Measurements from ENCODE around the gene TAGLN.
"Not testable (repeated sequence)": the region's sequence is repeated elsewhere in the genome, so short reads cannot be mapped to it uniquely, and the experiment has no call there.

TAGLN gene

GRCh38 chr11:117197006-117197405 is 2.2 kb upstream of the TAGLN start:
- DNase-seq = no peak

- DNase-seq = no peak
These were observed 1.4 kb upstream of the TAGLN start for GRCh38 chr11:117197516-117198456.

GRCh38 chr11:117198613-117199012 is 557 bp upstream of the TAGLN start:
- no peak for DNase-seq

GRCh38 chr11:117199916-117200812 is 994 bp downstream of the TAGLN start:
- no peak for DNase-seq

GRCh38 chr11:117200813-117201657 is 1.9 kb downstream of the TAGLN start:
- DNase-seq = no peak

- no peak for DNase-seq
These were observed 2.6 kb downstream of the TAGLN start for GRCh38 chr11:117201658-117202305.

GRCh38 chr11:117202386-117203068 is 3.4 kb downstream of the TAGLN start:
- no peak for DNase-seq

- no peak for DNase-seq
These were observed 3.9 kb downstream of the TAGLN start for GRCh38 chr11:117203069-117203407.

GRCh38 chr11:117204283-117205080 is 5.3 kb downstream of the TAGLN start:
- no peak for DNase-seq

GRCh38 chr11:117205211-117205818 is 6.1 kb downstream of the TAGLN start:
- DNase-seq = no peak

GRCh38 chr11:117206111-117206510 is 6.9 kb downstream of the TAGLN start:
- not testable (repeated sequence) for DNase-seq

- not testable (repeated sequence) for DNase-seq
These were observed 7.7 kb downstream of the TAGLN start for GRCh38 chr11:117206859-117207258.

- DNase-seq = not testable (repeated sequence)
These were observed 8.3 kb downstream of the TAGLN start for GRCh38 chr11:117207481-117207880.

GRCh38 chr11:117208710-117209109 is 9.5 kb downstream of the TAGLN start:
- DNase-seq = not testable (repeated sequence)

GRCh38 chr11:117209351-117210125 is 10.4 kb downstream of the TAGLN start:
- not testable (repeated sequence) for DNase-seq

GRCh38 chr11:117210620-117211019 is 11.4 kb downstream of the TAGLN start:
- DNase-seq = no peak

GRCh38 chr11:117212697-117213355 is 13.7 kb downstream of the TAGLN start:
- no peak for DNase-seq

- DNase-seq = no peak
These were observed 15.4 kb downstream of the TAGLN start for GRCh38 chr11:117214404-117215110.
